Endothelial cell of umbilical vein (primary cell): ENCODE measurements around the gene CCDC88B. TPM values are rescaled to one million over a fixed set of nuclear protein-coding genes. Genes with fewer than 3 reads are reported as not detected.
"Not testable (repeated sequence)": the region's sequence is repeated elsewhere in the genome, so short reads cannot be mapped to it uniquely, and the experiment has no call there.

Experiments
- BruUV-seq: library from RNA; stranded (reverse); fragments of 400-500 nt; replicated peaks from 2 replicates; lab custom pipeline; 2021; lab: Mats Ljungman, UMichigan
- CTCF ChIA-PET: fragments of 300-600, 350-600 bp; sonication (Branson Sonifier 250); formaldehyde crosslinking; loops from one replicate; lab custom pipeline; 2021; ENCODE audit warnings: antibody characterized with exemption, inconsistent platforms; lab: Charles Lee
- POLR2A ChIA-PET: fragments of 300-600, 350-600 bp; sonication (Branson Sonifier 250); formaldehyde crosslinking; loops from one replicate; lab custom pipeline; 2021; ENCODE audit warnings: antibody characterized with exemption, inconsistent platforms; lab: Charles Lee
- DNase-seq: peaks from one replicate; pipeline ENCODE4 v3.0.0-alpha.2; 2011; ENCODE audit warnings: low read depth, low spot score
- FAIRE-seq: peaks from 2 replicates; lab custom pipeline; 2011; peaks lifted over from hg19 to GRCh38; lab: Jason Lieb, UNC
- H2AFZ ChIP-seq: 2 replicates; pipeline ENCODE4 v1.6.0; 2012; ENCODE audit warnings: low read depth, low read length, control low read depth, inconsistent platforms
- H3K27ac ChIP-seq: 2 replicates; pipeline ENCODE4 v1.5.1; 2011; ENCODE audit warnings: low read depth, mild to moderate bottlenecking, control low read depth, low read length, moderate library complexity; ENCODE audit not compliant: insufficient read depth
- H3K27me3 ChIP-seq, 2 experiments: 2 replicates each; pipeline versions ENCODE4 v1.6.0 to v1.6.1; 2011; ENCODE audit warnings: low read length in 2 of 2, mixed read lengths in 1 of 2; ENCODE audit not compliant: control insufficient read depth in 2 of 2, insufficient read depth in 2 of 2
- H3K36me3 ChIP-seq, 2 experiments: 2 replicates in 1 of 2; 3 replicates in 1 of 2; pipeline ENCODE4 v1.5.1; 2011; ENCODE audit warnings: low read length in 2 of 2, mild to moderate bottlenecking in 1 of 2, moderate library complexity in 1 of 2; ENCODE audit not compliant: control insufficient read depth in 2 of 2, insufficient read depth in 2 of 2; ENCODE audit errors: extremely low read depth in 1 of 2
- H3K4me1 ChIP-seq: 3 replicates; pipeline ENCODE4 v1.5.1; 2011; ENCODE audit warnings: mild to moderate bottlenecking, low read length; ENCODE audit not compliant: control insufficient read depth, insufficient read depth; ENCODE audit errors: extremely low read depth
- H3K4me2 ChIP-seq: 2 replicates; pipeline ENCODE4 v1.6.1; 2011; ENCODE audit warnings: low read length, control low read depth, mixed read lengths; ENCODE audit not compliant: insufficient read depth
- H3K4me3 ChIP-seq, 3 experiments: fragments of 200-600 bp in 1 of 3; sonication (generic), shearing (Covaris generic) in 1 of 3; replicated peaks in 1 of 3; 2 replicates each; pipeline ENCODE4 v1.5.1; 2011 to 2016; ENCODE audit warnings: control low read depth in 3 of 3, low read length in 3 of 3, mild to moderate bottlenecking in 2 of 3, inconsistent platforms in 1 of 3, low read depth in 1 of 3, moderate library complexity in 1 of 3; ENCODE audit not compliant: insufficient read depth in 1 of 3
- H3K79me2 ChIP-seq: 2 replicates; pipeline ENCODE4 v1.6.0; 2012; ENCODE audit warnings: low read length, inconsistent platforms; ENCODE audit not compliant: control insufficient read depth, insufficient read depth
- H3K9ac ChIP-seq: replicated peaks from 2 replicates; pipeline ENCODE3; 2011; ENCODE audit warnings: low read length, control low read depth; ENCODE audit not compliant: insufficient read depth; ENCODE audit errors: extremely low read depth
- H3K9me1 ChIP-seq: replicated peaks from 3 replicates; pipeline ENCODE4 v1.6.0; 2011; ENCODE audit warnings: mild to moderate bottlenecking, low read length; ENCODE audit not compliant: control insufficient read depth, insufficient read depth; ENCODE audit errors: extremely low read depth
- H3K9me3 ChIP-seq: replicated peaks from 2 replicates; pipeline ENCODE4 v1.5.1; 2012; ENCODE audit warnings: low read length, inconsistent platforms; ENCODE audit not compliant: control insufficient read depth, insufficient read depth
- H4K20me1 ChIP-seq: replicated peaks from 2 replicates; pipeline ENCODE3; 2011; ENCODE audit warnings: mild to moderate bottlenecking, low read length; ENCODE audit not compliant: control insufficient read depth, insufficient read depth; ENCODE audit errors: extremely low read depth
- EZH2 ChIP-seq: IDR thresholded peaks from 2 replicates; pipeline ENCODE4 v1.6.1; 2012; ENCODE audit warnings: borderline replicate concordance, low read depth, mild to moderate bottlenecking, moderate library complexity, low read length, inconsistent platforms; ENCODE audit not compliant: severe bottlenecking
- FOS ChIP-seq: IDR thresholded peaks from 2 replicates; pipeline ENCODE4 v1.6.1; 2011; ENCODE audit warnings: mild to moderate bottlenecking, low read length, moderate library complexity, borderline replicate concordance; ENCODE audit not compliant: insufficient read depth
- GATA2 ChIP-seq: IDR thresholded peaks from 2 replicates; pipeline ENCODE4 v1.7.0; 2011; ENCODE audit warnings: low read depth, mild to moderate bottlenecking, moderate library complexity, mixed read lengths, low read length; ENCODE audit not compliant: insufficient read length, insufficient read depth
- JUN ChIP-seq: IDR thresholded peaks from 2 replicates; pipeline ENCODE4 v1.6.1; 2011; ENCODE audit warnings: borderline replicate concordance, low read depth; ENCODE audit not compliant: insufficient read length, insufficient read depth
- MYC ChIP-seq: IDR thresholded peaks from one replicate; pipeline ENCODE4 v1.6.1; 2011; ENCODE audit warnings: mild to moderate bottlenecking, low read depth, low read length
- POLR2A ChIP-seq: IDR thresholded peaks from 2 replicates; pipeline ENCODE4 v1.6.1; 2012; ENCODE audit warnings: low read depth, mild to moderate bottlenecking, control low read depth, low read length
- POLR2AphosphoS5 ChIP-seq: IDR thresholded peaks from 2 replicates; pipeline ENCODE4 v1.6.1; 2012; ENCODE audit warnings: low read depth, mild to moderate bottlenecking, control low read depth, low read length, moderate library complexity; ENCODE audit not compliant: insufficient read depth
- dilution Hi-C: fragments of 300-500 bp; cut with MboI; formaldehyde crosslinking; loops from one replicate; pipeline ENCODE4 v1.15.0; 2019; ENCODE audit warnings: low sequenced_read_pairs; ENCODE audit not compliant: extremely low pct_ligation_motif_present
- intact Hi-C: fragments of 100-400 bp; cut with micrococcal nuclease; formaldehyde crosslinking; loops from one replicate; pipeline ENCODE4 v1.10.0; 2022
- polyA plus RNA-seq, 4 experiments: library from polyadenylated mRNA; depleted of rRNA in 3 of 4; stranded (reverse) in 3 of 4; unstranded in 1 of 4; fragments of >200 nt; gene quantifications; 2 replicates each; pipeline versions ENCODE4 v1.2.1 to v1.2.3, GENCODE V29; 2011 to 2012; ENCODE audit warnings: missing spikeins in 1 of 4
- total RNA-seq: library from RNA; stranded (reverse); gene quantifications from 2 replicates; pipeline ENCODE4 v1.2.3, GENCODE V29; 2021
- TF ChIP-seq, protein P1 (sequence below): IDR thresholded peaks from 2 replicates; pipeline ENCODE4 v1.6.1; 2011; ENCODE audit not compliant: insufficient read depth, insufficient read length
- TF ChIP-seq, protein P2 (sequence below), 2 donors: IDR thresholded peaks; 1 replicate in 1 of 2; 2 replicates in 1 of 2; pipeline ENCODE4 v1.5.1; 2011; ENCODE audit warnings: low read length in 2 of 2, mild to moderate bottlenecking in 2 of 2, moderate library complexity in 2 of 2, control low read depth in 1 of 2, inconsistent platforms in 1 of 2, low read depth in 1 of 2; ENCODE audit not compliant: insufficient read depth in 1 of 2; ENCODE audit errors: extremely low read depth in 1 of 2

Gene CCDC88B
- total and polyA plus RNA-seq, 2 donors (not counting 3 experiments of a cell fraction or from before 2014, with no cell fraction given) = 1.8 to 2.7 TPM

DNA sequence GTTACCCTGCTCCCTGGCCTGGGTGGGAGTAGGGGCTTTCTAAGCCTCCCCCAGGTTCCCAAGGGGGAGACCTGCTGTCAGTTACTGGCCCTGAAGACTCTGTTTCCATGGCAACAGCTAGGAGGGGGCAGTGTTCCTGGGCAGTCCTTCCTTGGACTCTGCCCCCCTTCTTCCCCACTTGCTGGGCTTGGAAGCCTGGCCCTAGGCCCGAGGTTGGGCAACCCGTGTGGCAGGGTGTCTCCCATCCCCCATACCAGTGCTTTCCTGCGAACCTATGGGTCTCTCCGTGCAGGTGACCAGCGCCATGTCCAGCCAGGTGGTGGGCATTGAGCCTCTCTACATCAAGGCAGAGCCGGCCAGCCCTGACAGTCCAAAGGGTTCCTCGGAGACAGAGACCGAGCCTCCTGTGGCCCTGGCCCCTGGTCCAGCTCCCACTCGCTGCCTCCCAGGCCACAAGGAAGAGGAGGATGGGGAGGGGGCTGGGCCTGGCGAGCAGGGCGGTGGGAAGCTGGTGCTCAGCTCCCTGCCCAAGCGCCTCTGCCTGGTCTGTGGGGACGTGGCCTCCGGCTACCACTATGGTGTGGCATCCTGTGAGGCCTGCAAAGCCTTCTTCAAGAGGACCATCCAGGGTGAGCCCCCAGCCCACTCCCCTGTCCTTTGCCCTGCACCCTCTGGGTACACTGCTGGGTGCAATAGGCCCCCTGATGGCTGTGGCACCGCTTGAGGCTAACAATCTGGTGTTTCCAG is 33.0 kb upstream of the CCDC88B start:
- Histone ChIP-seq H3K4me2 (no peak overlapping the region), H4K20me1 (no peaks in the 10 kb centered on the region), H3K36me3 (no peaks in the 10 kb centered on the region), H3K27me3 (no peaks in the 10 kb centered on the region), H2AFZ (no peak overlapping the region), H3K4me3 (no peak overlapping the region), H3K79me2 (peaks cover 10% of the 10 kb centered on the region), H3K9me1 (no peaks in the 10 kb centered on the region), H3K27ac (no peak overlapping the region), H3K9ac (no peak overlapping the region), H3K4me1 (peaks cover 6% of the 10 kb centered on the region), H3K9me3 (no peaks in the 10 kb centered on the region)
- dilution Hi-C loops (no loop called here), intact Hi-C loops (no loop called here)
- BruUV-seq = no TSS peak
- TF ChIP-seq, protein P1, sequence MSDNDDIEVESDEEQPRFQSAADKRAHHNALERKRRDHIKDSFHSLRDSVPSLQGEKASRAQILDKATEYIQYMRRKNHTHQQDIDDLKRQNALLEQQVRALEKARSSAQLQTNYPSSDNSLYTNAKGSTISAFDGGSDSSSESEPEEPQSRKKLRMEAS = no peak
- TF ChIP-seq EZH2 (no peak), POLR2A (no peak), MYC (no peak), POLR2AphosphoS5 (no peak), JUN (no peak), FOS (no peak), GATA2 (no peak)
- TF ChIP-seq, protein P2, sequence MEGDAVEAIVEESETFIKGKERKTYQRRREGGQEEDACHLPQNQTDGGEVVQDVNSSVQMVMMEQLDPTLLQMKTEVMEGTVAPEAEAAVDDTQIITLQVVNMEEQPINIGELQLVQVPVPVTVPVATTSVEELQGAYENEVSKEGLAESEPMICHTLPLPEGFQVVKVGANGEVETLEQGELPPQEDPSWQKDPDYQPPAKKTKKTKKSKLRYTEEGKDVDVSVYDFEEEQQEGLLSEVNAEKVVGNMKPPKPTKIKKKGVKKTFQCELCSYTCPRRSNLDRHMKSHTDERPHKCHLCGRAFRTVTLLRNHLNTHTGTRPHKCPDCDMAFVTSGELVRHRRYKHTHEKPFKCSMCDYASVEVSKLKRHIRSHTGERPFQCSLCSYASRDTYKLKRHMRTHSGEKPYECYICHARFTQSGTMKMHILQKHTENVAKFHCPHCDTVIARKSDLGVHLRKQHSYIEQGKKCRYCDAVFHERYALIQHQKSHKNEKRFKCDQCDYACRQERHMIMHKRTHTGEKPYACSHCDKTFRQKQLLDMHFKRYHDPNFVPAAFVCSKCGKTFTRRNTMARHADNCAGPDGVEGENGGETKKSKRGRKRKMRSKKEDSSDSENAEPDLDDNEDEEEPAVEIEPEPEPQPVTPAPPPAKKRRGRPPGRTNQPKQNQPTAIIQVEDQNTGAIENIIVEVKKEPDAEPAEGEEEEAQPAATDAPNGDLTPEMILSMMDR (IDR thresholded peaks at IDR 0.05; ENCODE audit: extremely low read depth in 1 of 2, insufficient read depth in 1 of 2, low read depth in 1 of 2, low read length in 2 of 2) = no peak
- ChIA-PET POLR2A (no interaction called here), CTCF (interaction anchor here (0.7 to 6.7 kb wide), 6 partner anchors 10 to 101 kb away, joined by 3 to 413 read pairs (median 4); partner anchors contain the start of genes FERMT3, PRDX5 and TRMT112)
- no peak for FAIRE-seq
- no peak for DNase-seq

DNA sequence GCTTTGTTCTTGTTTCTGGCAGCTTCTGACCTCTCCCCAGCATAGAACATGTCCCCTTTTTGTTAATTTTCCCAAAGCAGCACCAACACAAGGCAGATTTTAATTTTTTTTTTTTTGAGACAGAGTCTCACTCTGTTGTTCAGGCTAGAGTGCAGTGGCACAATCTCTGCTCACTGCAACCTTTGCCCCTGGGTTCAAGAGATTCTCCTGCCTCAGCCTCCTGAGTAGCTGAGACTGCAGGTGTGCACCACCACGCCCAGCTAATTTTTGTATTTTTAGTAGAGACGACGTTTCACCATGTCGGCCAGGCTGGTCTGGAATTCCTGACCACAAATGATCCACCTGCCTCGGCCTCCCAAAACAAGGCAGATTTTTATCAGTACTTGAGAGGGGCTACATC is 32.2 kb upstream of the CCDC88B start:
- H3K27ac ChIP-seq, POLR2A ChIA-PET, H3K36me3 ChIP-seq, H3K79me2 ChIP-seq, H3K9me1 ChIP-seq, dilution Hi-C loops, intact Hi-C loops, FAIRE-seq, H3K4me2 ChIP-seq, H2AFZ ChIP-seq, H3K4me1 ChIP-seq, DNase-seq, H4K20me1 ChIP-seq, H3K9me3 ChIP-seq, H3K9ac ChIP-seq, H3K27me3 ChIP-seq, H3K4me3 ChIP-seq: not testable (repeated sequence)
- BruUV-seq = TSS peak; percentile 28
- CTCF ChIA-PET = interaction anchor here (1.3 to 5.6 kb wide), 3 partner anchors 10 to 48 kb away, joined by 3 to 52 read pairs (median 4); partner anchors contain the start of genes PRDX5 and TRMT112
